ENCODE measurements around the gene COX4I1.

DNA sequence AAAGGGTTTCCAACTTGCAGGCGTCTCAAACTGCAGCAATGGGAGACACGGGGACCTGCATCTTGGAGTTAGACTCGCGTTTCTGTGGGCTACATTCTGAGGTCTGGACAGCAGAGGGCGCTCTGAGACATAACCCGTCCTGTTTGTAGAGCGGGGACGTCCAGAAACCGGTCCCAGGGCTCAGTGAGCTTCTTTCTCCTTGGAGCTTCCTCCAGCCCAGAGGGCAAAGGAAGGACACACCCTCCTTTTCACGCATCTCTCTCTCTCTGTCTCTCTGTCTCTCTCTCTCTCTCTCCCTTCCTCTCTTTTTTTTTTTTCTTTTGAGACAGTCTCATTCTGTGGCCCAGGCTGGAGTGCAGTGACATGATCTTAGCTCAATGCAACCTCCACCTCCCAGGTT is 19.8 kb downstream of the COX4I1 start:
- no peak for TF ChIP-seq GABPA (tag; conservative IDR thresholded peaks at IDR 0.05; ENCODE audit: low read depth)
- TF ChIP-seq, protein P1, sequence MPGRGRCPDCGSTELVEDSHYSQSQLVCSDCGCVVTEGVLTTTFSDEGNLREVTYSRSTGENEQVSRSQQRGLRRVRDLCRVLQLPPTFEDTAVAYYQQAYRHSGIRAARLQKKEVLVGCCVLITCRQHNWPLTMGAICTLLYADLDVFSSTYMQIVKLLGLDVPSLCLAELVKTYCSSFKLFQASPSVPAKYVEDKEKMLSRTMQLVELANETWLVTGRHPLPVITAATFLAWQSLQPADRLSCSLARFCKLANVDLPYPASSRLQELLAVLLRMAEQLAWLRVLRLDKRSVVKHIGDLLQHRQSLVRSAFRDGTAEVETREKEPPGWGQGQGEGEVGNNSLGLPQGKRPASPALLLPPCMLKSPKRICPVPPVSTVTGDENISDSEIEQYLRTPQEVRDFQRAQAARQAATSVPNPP (IDR thresholded peaks at IDR 0.05; ENCODE audit: borderline replicate concordance, insufficient read depth, insufficient read length): no peak
- TF ChIP-seq ATF2 (CRISPR knock-in tag; IDR thresholded peaks at IDR 0.05): no peak
- no peak for TF ChIP-seq KLF10 (CRISPR knock-in tag; IDR thresholded peaks at IDR 0.05)
- TF ChIP-seq L3MBTL2 (IDR thresholded peaks at IDR 0.05): no peak
- no peak for TF ChIP-seq BHLHE40 (IDR thresholded peaks at IDR 0.05; ENCODE audit: low read length)
- TF ChIP-seq MEF2D (tag; conservative IDR thresholded peaks at IDR 0.05; ENCODE audit: low read depth): no peak
- TF ChIP-seq MCM3 (IDR thresholded peaks at IDR 0.05): no peak
